ENCODE measurements around the gene UTP15. TPM values are rescaled to one million over a fixed set of nuclear protein-coding genes. Genes with fewer than 3 reads are reported as not detected.
A peak's percentile ranks its signal among the peaks of the same experiment; 100 is the strongest.

Gene UTP15
- total RNA-seq, 1 donor from 2014 or later = 22.7 TPM

DNA sequence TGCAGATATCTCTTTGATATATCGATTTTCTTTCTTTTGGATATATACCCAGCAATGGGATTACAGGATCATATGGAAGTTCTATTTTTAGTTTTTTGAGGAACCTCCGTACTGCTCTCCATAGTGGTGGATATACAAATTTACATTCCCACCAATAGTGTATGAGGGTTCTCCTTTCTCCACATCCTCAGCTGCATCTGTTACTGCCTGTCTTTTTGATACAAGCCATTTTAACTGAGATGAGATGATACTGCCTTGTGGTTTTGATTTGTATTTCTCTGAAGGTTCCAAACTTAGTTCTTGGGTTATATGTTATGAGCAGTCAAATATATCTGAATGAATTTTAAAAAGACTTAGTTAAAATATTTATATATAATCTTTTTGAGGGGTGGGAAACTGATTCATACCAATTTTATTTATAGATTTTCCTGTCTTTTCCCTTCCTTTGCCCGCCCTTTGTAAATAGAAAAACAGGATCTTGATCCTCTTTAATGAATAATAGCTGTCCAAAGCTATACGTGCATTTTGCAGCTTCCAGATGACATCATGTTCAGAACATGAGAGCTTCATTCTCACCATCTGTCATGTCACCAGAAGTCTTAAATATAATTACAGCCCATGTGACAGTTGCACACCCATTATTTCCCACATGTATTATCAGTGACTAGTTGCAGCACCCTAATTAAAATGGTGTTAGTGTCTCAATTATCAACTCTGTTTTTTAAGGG lies 54.2 kb downstream of the UTP15 start:
- DNase-seq (ENCODE audit: extremely low spot score, unreplicated experiment) = no peak
- peaks cover 6% of the 10 kb centered on the region for H3K9me3 Mint-ChIP-seq
- no peak overlapping the region for H3K4me3 Mint-ChIP-seq
- peaks cover 16% of the 10 kb centered on the region for H3K4me1 Mint-ChIP-seq (ENCODE audit: unreplicated experiment)
- peaks cover 3% of the 10 kb centered on the region for H3K27me3 Mint-ChIP-seq
- H3K36me3 Mint-ChIP-seq = no peaks in the 10 kb centered on the region
- H3K27ac Mint-ChIP-seq = peak overlapping the region; percentile 12
- TF ChIP-seq, protein P1, sequence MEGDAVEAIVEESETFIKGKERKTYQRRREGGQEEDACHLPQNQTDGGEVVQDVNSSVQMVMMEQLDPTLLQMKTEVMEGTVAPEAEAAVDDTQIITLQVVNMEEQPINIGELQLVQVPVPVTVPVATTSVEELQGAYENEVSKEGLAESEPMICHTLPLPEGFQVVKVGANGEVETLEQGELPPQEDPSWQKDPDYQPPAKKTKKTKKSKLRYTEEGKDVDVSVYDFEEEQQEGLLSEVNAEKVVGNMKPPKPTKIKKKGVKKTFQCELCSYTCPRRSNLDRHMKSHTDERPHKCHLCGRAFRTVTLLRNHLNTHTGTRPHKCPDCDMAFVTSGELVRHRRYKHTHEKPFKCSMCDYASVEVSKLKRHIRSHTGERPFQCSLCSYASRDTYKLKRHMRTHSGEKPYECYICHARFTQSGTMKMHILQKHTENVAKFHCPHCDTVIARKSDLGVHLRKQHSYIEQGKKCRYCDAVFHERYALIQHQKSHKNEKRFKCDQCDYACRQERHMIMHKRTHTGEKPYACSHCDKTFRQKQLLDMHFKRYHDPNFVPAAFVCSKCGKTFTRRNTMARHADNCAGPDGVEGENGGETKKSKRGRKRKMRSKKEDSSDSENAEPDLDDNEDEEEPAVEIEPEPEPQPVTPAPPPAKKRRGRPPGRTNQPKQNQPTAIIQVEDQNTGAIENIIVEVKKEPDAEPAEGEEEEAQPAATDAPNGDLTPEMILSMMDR (conservative IDR thresholded peaks at IDR 0.05) = no peak

- TF ChIP-seq, protein P1 (conservative IDR thresholded peaks at IDR 0.05) = no peak
- Mint-ChIP-seq H3K9me3 (peaks cover under 1% of the 10 kb centered on the region), H3K27me3 (peaks cover 4% of the 10 kb centered on the region), H3K27ac (peak overlapping the region; percentile 12), H3K4me3 (no peak overlapping the region), H3K36me3 (no peaks in the 10 kb centered on the region), H3K4me1 (ENCODE audit: unreplicated experiment) (peaks cover 17% of the 10 kb centered on the region)
- DNase-seq (ENCODE audit: extremely low spot score, unreplicated experiment) = no peak
Measured at GRCh38 chr5:73620334-73620687, 54.8 kb downstream of the UTP15 start.

DNA sequence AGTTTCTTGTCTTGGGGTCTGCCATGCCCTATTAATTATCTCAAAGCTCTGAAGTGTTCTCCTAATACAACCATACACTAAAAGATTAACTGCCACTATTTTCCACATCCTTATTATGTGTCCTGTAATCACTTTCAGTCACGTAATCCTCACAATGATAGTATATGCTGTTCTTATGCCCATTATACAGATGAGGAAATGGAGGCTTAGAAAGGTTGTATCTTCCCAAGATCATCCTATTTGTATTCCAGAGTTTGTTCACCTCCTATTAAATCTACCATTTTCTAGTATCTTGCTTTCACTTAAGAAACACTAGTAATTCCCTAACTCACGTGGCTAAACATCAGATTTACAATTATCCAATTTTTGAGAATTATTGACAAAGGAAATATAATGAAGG lies 57.5 kb downstream of the UTP15 start:
- Mint-ChIP-seq H3K36me3 (no peaks in the 10 kb centered on the region), H3K4me3 (no peak overlapping the region), H3K9me3 (no peaks in the 10 kb centered on the region), H3K4me1 (ENCODE audit: unreplicated experiment) (peaks cover 19% of the 10 kb centered on the region), H3K27ac (peak overlapping the region; percentile 33), H3K27me3 (peaks cover 19% of the 10 kb centered on the region)
- TF ChIP-seq, protein P1 (conservative IDR thresholded peaks at IDR 0.05) = no peak
- DNase-seq (ENCODE audit: extremely low spot score, unreplicated experiment) = no peak

GRCh38 chr5:73623901-73624404 lies 58.4 kb downstream of the UTP15 start:
- Mint-ChIP-seq H3K9me3 (no peaks in the 10 kb centered on the region), H3K4me1 (ENCODE audit: unreplicated experiment) (peaks cover 19% of the 10 kb centered on the region), H3K36me3 (no peaks in the 10 kb centered on the region), H3K27ac (peak overlapping the region; percentile 40), H3K4me3 (peak overlapping the region; percentile 59), H3K27me3 (peaks cover 25% of the 10 kb centered on the region)
- TF ChIP-seq, protein P1 (conservative IDR thresholded peaks at IDR 0.05) = no peak
- DNase-seq (ENCODE audit: extremely low spot score, unreplicated experiment) = no peak

GRCh38 chr5:73624888-73625287 lies 59.3 kb downstream of the UTP15 start:
- Mint-ChIP-seq H3K27me3 (peaks cover 28% of the 10 kb centered on the region), H3K36me3 (no peaks in the 10 kb centered on the region), H3K4me1 (ENCODE audit: unreplicated experiment) (peaks cover 19% of the 10 kb centered on the region), H3K27ac (peak overlapping the region; percentile 87), H3K4me3 (peak overlapping the region; percentile 89), H3K9me3 (no peaks in the 10 kb centered on the region)
- no peak for DNase-seq (ENCODE audit: extremely low spot score, unreplicated experiment)
- TF ChIP-seq, protein P1 (conservative IDR thresholded peaks at IDR 0.05) = no peak

Data from type B pancreatic cell (in vitro differentiated cells).